Measurements from ENCODE around the gene ABCC1.

The ABCC1 gene

GRCh38 chr16:16162591-16162990, 213.2 kb downstream of the ABCC1 start:
- no peak overlapping the region for H3K9ac ChIP-seq
- no peak for TF ChIP-seq CTCF (conservative IDR thresholded peaks at IDR 0.05; ENCODE audit: low read depth, low read length)
- H4K20me1 ChIP-seq (ENCODE audit: insufficient read depth) = no peaks in the 10 kb centered on the region
- no peaks in the 10 kb centered on the region for H3K36me3 ChIP-seq (ENCODE audit: insufficient read depth)
- no peak overlapping the region for H2AFZ ChIP-seq (ENCODE audit: low read depth)
- H3K4me1 ChIP-seq (ENCODE audit: low read depth, poor library complexity, severe bottlenecking) = peaks cover 2% of the 10 kb centered on the region
- no peaks in the 10 kb centered on the region for H3K79me2 ChIP-seq (ENCODE audit: insufficient read depth, low read depth)
- H3K4me3 ChIP-seq (IDR thresholded peaks at IDR 0.05; ENCODE audit: insufficient read depth, low read depth, low read length) = no peak overlapping the region
- no peak overlapping the region for H3K4me2 ChIP-seq
- no peak overlapping the region for H3K27ac ChIP-seq
- no peaks in the 10 kb centered on the region for H3K27me3 ChIP-seq (ENCODE audit: insufficient read depth, low read depth)

- H3K27ac ChIP-seq = no peak overlapping the region
- no peaks in the 10 kb centered on the region for H3K27me3 ChIP-seq (ENCODE audit: insufficient read depth, low read depth)
- no peak overlapping the region for H3K4me2 ChIP-seq
- no peaks in the 10 kb centered on the region for H3K79me2 ChIP-seq (ENCODE audit: insufficient read depth, low read depth)
- H3K36me3 ChIP-seq (ENCODE audit: insufficient read depth) = no peaks in the 10 kb centered on the region
- H3K4me1 ChIP-seq (ENCODE audit: low read depth, poor library complexity, severe bottlenecking) = peaks cover 2% of the 10 kb centered on the region
- no peak overlapping the region for H3K9ac ChIP-seq
- no peak for TF ChIP-seq CTCF (conservative IDR thresholded peaks at IDR 0.05; ENCODE audit: low read depth, low read length)
- H3K4me3 ChIP-seq (IDR thresholded peaks at IDR 0.05; ENCODE audit: insufficient read depth, low read depth, low read length) = no peak overlapping the region
- no peaks in the 10 kb centered on the region for H4K20me1 ChIP-seq (ENCODE audit: insufficient read depth)
- H2AFZ ChIP-seq (ENCODE audit: low read depth) = no peak overlapping the region
These were observed 213.7 kb downstream of the ABCC1 start for GRCh38 chr16:16163109-16163508.

GRCh38 chr16:16163571-16163970, 214.2 kb downstream of the ABCC1 start:
- H3K4me3 ChIP-seq (IDR thresholded peaks at IDR 0.05; ENCODE audit: insufficient read depth, low read depth, low read length) = no peak overlapping the region
- no peak overlapping the region for H3K9ac ChIP-seq
- no peaks in the 10 kb centered on the region for H3K36me3 ChIP-seq (ENCODE audit: insufficient read depth)
- H4K20me1 ChIP-seq (ENCODE audit: insufficient read depth) = no peaks in the 10 kb centered on the region
- no peak overlapping the region for H2AFZ ChIP-seq (ENCODE audit: low read depth)
- no peaks in the 10 kb centered on the region for H3K79me2 ChIP-seq (ENCODE audit: insufficient read depth, low read depth)
- no peak overlapping the region for H3K4me2 ChIP-seq
- peaks cover 2% of the 10 kb centered on the region for H3K4me1 ChIP-seq (ENCODE audit: low read depth, poor library complexity, severe bottlenecking)
- H3K27me3 ChIP-seq (ENCODE audit: insufficient read depth, low read depth) = no peaks in the 10 kb centered on the region
- no peak overlapping the region for H3K27ac ChIP-seq
- no peak for TF ChIP-seq CTCF (conservative IDR thresholded peaks at IDR 0.05; ENCODE audit: low read depth, low read length)

- Histone ChIP-seq H3K27ac (no peak overlapping the region), H3K27me3 (ENCODE audit: insufficient read depth, low read depth) (no peaks in the 10 kb centered on the region), H3K9ac (no peak overlapping the region), H3K4me1 (ENCODE audit: low read depth, poor library complexity, severe bottlenecking) (peaks cover 2% of the 10 kb centered on the region), H3K4me3 (IDR thresholded peaks at IDR 0.05; ENCODE audit: insufficient read depth, low read depth, low read length) (no peak overlapping the region), H3K4me2 (no peak overlapping the region), H2AFZ (ENCODE audit: low read depth) (no peak overlapping the region), H3K79me2 (ENCODE audit: insufficient read depth, low read depth) (no peaks in the 10 kb centered on the region), H3K36me3 (ENCODE audit: insufficient read depth) (no peaks in the 10 kb centered on the region), H4K20me1 (ENCODE audit: insufficient read depth) (no peaks in the 10 kb centered on the region)
- no peak for TF ChIP-seq CTCF (conservative IDR thresholded peaks at IDR 0.05; ENCODE audit: low read depth, low read length)
These were observed 214.8 kb downstream of the ABCC1 start for GRCh38 chr16:16164243-16164642.
